ENCODE results near the gene LTBP2. TPM values are rescaled to one million over a fixed set of nuclear protein-coding genes. Genes with fewer than 3 reads are reported as not detected.

LTBP2 gene
- total and polyA plus RNA-seq, 2 of the 8 experiments (the other 6 are each of a cell fraction or from before 2014, with no cell fraction given), result 0.48 to 0.89 TPM

DNA sequence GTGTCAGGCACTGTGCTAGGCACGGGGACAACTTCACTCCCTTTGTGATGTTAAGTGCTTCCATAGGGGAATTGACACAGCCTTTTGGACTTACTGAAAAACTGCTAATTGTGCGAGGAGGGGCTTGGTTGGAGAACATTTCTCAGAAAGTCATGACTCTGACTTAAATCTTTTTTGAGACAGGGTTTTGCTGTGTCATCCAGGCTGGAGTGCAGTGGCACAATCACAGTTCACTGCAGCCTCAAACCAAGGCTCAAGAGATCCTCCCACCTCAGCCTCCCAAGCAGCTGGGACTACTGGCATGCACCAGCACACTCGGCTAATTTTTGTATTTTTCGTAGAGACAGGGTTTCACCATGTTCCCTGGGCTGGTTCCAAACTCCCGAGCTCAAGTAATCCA, 10.2 kb upstream of the LTBP2 start:
- Histone ChIP-seq H3K56ac (replicated peaks; ENCODE audit: insufficient read length, low read depth, low read length) (no peak overlapping the region), H2AFZ (ENCODE audit: low read length) (no peak overlapping the region), H3K4me1 (replicated peaks in 1 of 4; ENCODE audit: control insufficient read depth in 3 of 4, insufficient read depth in 4 of 4, low read length in 3 of 4) (peaks cover 0 to under 1% (median 0%) of the 10 kb centered on the region in 4 experiments; a peak in 2 of 7 replicates), H3K36me3 (ENCODE audit: control insufficient read depth in 2 of 4, insufficient read depth in 4 of 4, low read length in 3 of 4) (no peaks in the 10 kb centered on the region), H3K79me1 (ENCODE audit: low read depth, low read length) (no peaks in the 10 kb centered on the region), H3K18ac (ENCODE audit: extremely low read depth, low read length) (no peak overlapping the region), H2BK20ac (ENCODE audit: low read length) (0 out of 2 replicates have a peak overlapping the region, but pooled peaks have one; percentile 32), H2BK5ac (ENCODE audit: low read depth, low read length) (no peak overlapping the region), H2BK120ac (replicated peaks; ENCODE audit: low read depth, low read length) (no peak overlapping the region), H3K27ac (ENCODE audit: low read depth, low read length) (no peak overlapping the region), H4K5ac (ENCODE audit: insufficient read length, low read depth, low read length) (no peak overlapping the region), H3K14ac (ENCODE audit: insufficient read length) (no peak overlapping the region), H3K23me2 (ENCODE audit: low read depth, low read length) (no peaks in the 10 kb centered on the region; the same call in 1 of the 2 replicates), H3K4me3 (ENCODE audit: extremely low read depth in 1 of 4, insufficient read depth in 2 of 4, low read depth in 3 of 4, low read length in 4 of 4) (no peak overlapping the region), H3K79me2 (ENCODE audit: control insufficient read depth in 1 of 2, insufficient read depth in 2 of 2, low read length in 2 of 2) (no peaks in the 10 kb centered on the region), H3K27me3 (replicated peaks in 1 of 4; ENCODE audit: control insufficient read depth in 3 of 4, extremely low read depth in 1 of 4, insufficient read depth in 3 of 4, low read length in 3 of 4) (no peaks in the 10 kb centered on the region; a peak in 1 of 7 replicates), H4K8ac (ENCODE audit: extremely low read depth, insufficient read depth, low read length) (no peak overlapping the region), H3K9me3 (ENCODE audit: insufficient read depth in 2 of 2, low read depth in 1 of 2, low read length in 1 of 2) (no peaks in the 10 kb centered on the region), H4K91ac (replicated peaks; ENCODE audit: insufficient read length, low read length) (no peak overlapping the region), H3K9ac (replicated peaks in 1 of 4; ENCODE audit: extremely low read depth in 1 of 4, low read depth in 3 of 4, low read length in 3 of 4) (no peak overlapping the region), H2BK12ac (ENCODE audit: low read depth, low read length) (no peak overlapping the region), H3K4me2 (ENCODE audit: insufficient read depth in 1 of 2, low read depth in 2 of 2, low read length in 2 of 2) (no peak overlapping the region), H2AK5ac (ENCODE audit: low read depth, low read length) (no peak overlapping the region), H3K23ac (ENCODE audit: insufficient read length) (no peak overlapping the region), H3K4ac (replicated peaks; ENCODE audit: insufficient read length, low read depth, low read length) (no peak overlapping the region), H4K20me1 (replicated peaks in 1 of 2; ENCODE audit: control insufficient read depth in 1 of 2, insufficient read depth in 2 of 2, low read length in 2 of 2) (no peaks in the 10 kb centered on the region), H2BK15ac (ENCODE audit: low read length) (no peak overlapping the region)
- FAIRE-seq (no peak), DNase-seq (ENCODE audit: low read depth in 1 of 2, low spot score in 2 of 2) (no peak)
- CTCF ChIA-PET (ENCODE audit: partially characterized antibody), result interaction anchor here (0.7 to 2.1 kb wide), 7 partner anchors 10 to 114 kb away, joined by 3 to 11 read pairs (median 5); partner anchors contain the start of gene LTBP2
- 84% methylated on average over 5 of the region's 5 CpGs; no CpG with 5 or more reads in 1 of the 2 experiments for WGBS, 2 experiments (ENCODE audit: extremely low coverage in 1 of 2, insufficient coverage in 1 of 2, insufficient read length in 1 of 2, insufficient replicate concordance in 2 of 2, low coverage in 1 of 2, low lambda C conversion rate in 2 of 2, missing lambda C conversion rate in 1 of 2)
- POLR2A ChIA-PET (ENCODE audit: partially characterized antibody), result interaction anchor here (1.3 kb wide), 1 partner anchor 23 kb away, joined by 3 read pairs; no protein-coding TSS in a partner anchor
- TF ChIP-seq RFX5 (IDR thresholded peaks at IDR 0.05; ENCODE audit: borderline replicate concordance, low read depth, low read length), result no peak
- TF ChIP-seq TCF12 (IDR thresholded peaks at IDR 0.05; ENCODE audit: low read depth, low read length), result no peak

Data from H1 (cell line).